Testis (tissue), 2 donors: ENCODE results near the gene ERBB2.

Experiments
- POLR2A ChIP-seq: fragments of 450-650 bp; IDR thresholded peaks from one replicate; pipeline ENCODE4 v1.6.1; 2017; ENCODE audit warnings: antibody characterized with exemption, mild to moderate bottlenecking, moderate library complexity
- TF ChIP-seq, protein P1 (sequence below), 3 experiments: fragments of 450-650 bp in 2 of 3; fragments of 200-600 bp in 1 of 3; sonication (generic) in 1 of 3; IDR thresholded peaks; one replicate each; pipeline ENCODE4 v1.5.1; 2016 to 2019; ENCODE audit warnings: antibody characterized with exemption in 3 of 3, mild to moderate bottlenecking in 2 of 3, moderate library complexity in 1 of 3

DNA sequence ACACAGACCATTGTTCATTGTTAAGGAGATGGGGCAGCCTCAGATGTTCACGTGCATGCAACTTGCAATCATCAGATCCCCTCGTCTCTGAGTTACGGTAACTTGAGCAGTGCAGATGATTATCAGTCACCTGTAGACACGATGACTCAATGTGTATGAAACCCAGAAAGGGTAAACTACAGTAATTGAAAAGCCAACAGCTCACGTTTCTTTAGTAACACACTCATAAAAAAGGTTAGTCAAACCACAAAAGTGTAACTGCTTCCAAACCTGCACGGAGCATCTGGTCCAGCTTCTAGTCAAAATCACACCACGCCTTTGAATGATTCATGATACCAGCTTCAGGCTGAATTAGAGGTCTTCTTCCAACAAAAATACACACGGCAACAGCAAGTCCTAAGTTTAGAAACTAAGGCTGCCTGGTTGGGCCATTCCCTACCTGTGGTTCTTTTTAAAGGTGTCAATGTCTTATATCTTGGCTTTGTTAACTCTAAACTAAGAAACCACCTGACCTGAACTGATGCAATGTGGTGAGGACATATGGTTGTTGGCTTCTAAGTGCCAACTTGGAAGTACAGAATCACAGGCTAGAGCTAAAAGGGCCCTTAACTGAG lies 70.2 kb downstream of the ERBB2 start:
- no peak for TF ChIP-seq POLR2A
- TF ChIP-seq, protein P1, sequence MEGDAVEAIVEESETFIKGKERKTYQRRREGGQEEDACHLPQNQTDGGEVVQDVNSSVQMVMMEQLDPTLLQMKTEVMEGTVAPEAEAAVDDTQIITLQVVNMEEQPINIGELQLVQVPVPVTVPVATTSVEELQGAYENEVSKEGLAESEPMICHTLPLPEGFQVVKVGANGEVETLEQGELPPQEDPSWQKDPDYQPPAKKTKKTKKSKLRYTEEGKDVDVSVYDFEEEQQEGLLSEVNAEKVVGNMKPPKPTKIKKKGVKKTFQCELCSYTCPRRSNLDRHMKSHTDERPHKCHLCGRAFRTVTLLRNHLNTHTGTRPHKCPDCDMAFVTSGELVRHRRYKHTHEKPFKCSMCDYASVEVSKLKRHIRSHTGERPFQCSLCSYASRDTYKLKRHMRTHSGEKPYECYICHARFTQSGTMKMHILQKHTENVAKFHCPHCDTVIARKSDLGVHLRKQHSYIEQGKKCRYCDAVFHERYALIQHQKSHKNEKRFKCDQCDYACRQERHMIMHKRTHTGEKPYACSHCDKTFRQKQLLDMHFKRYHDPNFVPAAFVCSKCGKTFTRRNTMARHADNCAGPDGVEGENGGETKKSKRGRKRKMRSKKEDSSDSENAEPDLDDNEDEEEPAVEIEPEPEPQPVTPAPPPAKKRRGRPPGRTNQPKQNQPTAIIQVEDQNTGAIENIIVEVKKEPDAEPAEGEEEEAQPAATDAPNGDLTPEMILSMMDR (IDR thresholded peaks at IDR 0.05), result no peak
